Nephron (organoid): ENCODE measurements around the gene SAA1.

ENCODE experiments used
- H3K27ac Mint-ChIP-seq, 3 experiments: 2 replicates each; pipeline ENCODE4 v1.8.0; 2020; ENCODE audit warnings: mixed read lengths in 3 of 3, mild to moderate bottlenecking in 2 of 3, moderate library complexity in 1 of 3
- H3K27me3 Mint-ChIP-seq: 2 replicates; pipeline ENCODE4 v1.8.0; 2021; ENCODE audit warnings: low read depth, mild to moderate bottlenecking, moderate library complexity, mixed read lengths
- H3K36me3 Mint-ChIP-seq: 2 replicates; pipeline ENCODE4 v1.8.0; 2020; ENCODE audit warnings: low read depth, mixed read lengths
- H3K4me1 Mint-ChIP-seq: 2 replicates; pipeline ENCODE4 v1.8.0; 2020; ENCODE audit warnings: mixed read lengths
- H3K4me3 Mint-ChIP-seq, 3 experiments: 2 replicates each; pipeline ENCODE4 v1.8.0; 2020; ENCODE audit warnings: mild to moderate bottlenecking in 3 of 3, mixed read lengths in 3 of 3, moderate library complexity in 2 of 3
- H3K9me3 Mint-ChIP-seq: 2 replicates; pipeline ENCODE4 v1.8.0; 2020; ENCODE audit warnings: mixed read lengths
- TF ChIP-seq, protein P1 (sequence below), 3 experiments: fragments of 200-600 bp; sonication (generic); IDR thresholded peaks; one replicate each; pipeline ENCODE4 v1.5.0; 2021; ENCODE audit warnings: antibody characterized with exemption in 3 of 3; ENCODE audit not compliant: unreplicated experiment in 3 of 3

Gene SAA1

GRCh38 chr11:18229501-18229900 lies 36.6 kb upstream of the SAA1 start:
- no peaks in the 10 kb centered on the region for H3K27me3 Mint-ChIP-seq
- no peaks in the 10 kb centered on the region for H3K4me1 Mint-ChIP-seq
- TF ChIP-seq, protein P1, sequence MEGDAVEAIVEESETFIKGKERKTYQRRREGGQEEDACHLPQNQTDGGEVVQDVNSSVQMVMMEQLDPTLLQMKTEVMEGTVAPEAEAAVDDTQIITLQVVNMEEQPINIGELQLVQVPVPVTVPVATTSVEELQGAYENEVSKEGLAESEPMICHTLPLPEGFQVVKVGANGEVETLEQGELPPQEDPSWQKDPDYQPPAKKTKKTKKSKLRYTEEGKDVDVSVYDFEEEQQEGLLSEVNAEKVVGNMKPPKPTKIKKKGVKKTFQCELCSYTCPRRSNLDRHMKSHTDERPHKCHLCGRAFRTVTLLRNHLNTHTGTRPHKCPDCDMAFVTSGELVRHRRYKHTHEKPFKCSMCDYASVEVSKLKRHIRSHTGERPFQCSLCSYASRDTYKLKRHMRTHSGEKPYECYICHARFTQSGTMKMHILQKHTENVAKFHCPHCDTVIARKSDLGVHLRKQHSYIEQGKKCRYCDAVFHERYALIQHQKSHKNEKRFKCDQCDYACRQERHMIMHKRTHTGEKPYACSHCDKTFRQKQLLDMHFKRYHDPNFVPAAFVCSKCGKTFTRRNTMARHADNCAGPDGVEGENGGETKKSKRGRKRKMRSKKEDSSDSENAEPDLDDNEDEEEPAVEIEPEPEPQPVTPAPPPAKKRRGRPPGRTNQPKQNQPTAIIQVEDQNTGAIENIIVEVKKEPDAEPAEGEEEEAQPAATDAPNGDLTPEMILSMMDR (IDR thresholded peaks at IDR 0.05; ENCODE audit: unreplicated experiment in 3 of 3), result no peak
- H3K9me3 Mint-ChIP-seq, result peaks cover 1% of the 10 kb centered on the region
- no peaks in the 10 kb centered on the region for H3K36me3 Mint-ChIP-seq
- H3K4me3 Mint-ChIP-seq, result no peak overlapping the region
- no peak overlapping the region for H3K27ac Mint-ChIP-seq

DNA sequence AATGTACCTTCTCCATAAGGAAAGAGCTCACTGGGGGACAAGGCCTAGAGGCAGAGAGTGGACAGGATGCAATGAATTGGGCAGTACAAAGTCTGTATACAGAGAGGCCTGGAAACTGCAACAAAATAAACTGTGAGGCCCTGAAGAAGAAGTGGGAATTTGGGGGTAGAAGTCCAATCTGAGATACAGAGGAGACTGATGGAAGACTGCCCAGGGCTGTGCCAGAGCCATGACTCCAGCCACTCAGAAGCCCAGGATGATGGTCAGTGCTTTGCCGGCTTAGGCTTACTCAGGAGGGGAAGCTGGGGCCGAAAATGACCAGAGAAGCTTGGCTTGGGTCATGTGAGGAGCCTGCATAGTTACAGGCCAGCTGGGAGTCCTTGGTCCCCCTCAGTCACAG lies 35.2 kb upstream of the SAA1 start:
- TF ChIP-seq, protein P1 (IDR thresholded peaks at IDR 0.05; ENCODE audit: unreplicated experiment in 3 of 3), result no peak
- no peaks in the 10 kb centered on the region for H3K36me3 Mint-ChIP-seq
- H3K27me3 Mint-ChIP-seq, result peaks cover 4% of the 10 kb centered on the region
- H3K27ac Mint-ChIP-seq, result no peak overlapping the region
- no peaks in the 10 kb centered on the region for H3K4me1 Mint-ChIP-seq
- H3K4me3 Mint-ChIP-seq, result no peak overlapping the region
- no peaks in the 10 kb centered on the region for H3K9me3 Mint-ChIP-seq

DNA sequence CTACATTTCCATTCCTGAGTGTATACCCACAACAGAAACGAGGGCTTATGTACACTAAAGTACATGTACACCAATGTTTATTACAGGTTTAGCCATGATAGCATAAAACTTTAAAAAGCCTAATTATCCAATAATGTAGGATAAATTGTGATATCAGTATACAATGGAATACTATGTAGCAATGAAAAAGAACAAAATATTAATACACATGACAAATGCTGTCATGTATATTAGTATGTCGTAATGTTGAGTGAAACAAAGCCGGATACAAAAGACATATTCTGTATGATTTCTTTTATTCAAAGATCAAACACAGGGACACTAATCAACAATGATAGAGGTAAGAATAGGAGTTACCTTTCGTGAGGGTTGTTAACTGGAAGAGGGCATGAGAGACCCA lies 32.2 kb upstream of the SAA1 start:
- Mint-ChIP-seq H3K4me3 (no peak overlapping the region), H3K27me3 (peaks cover 10% of the 10 kb centered on the region), H3K27ac (no peak overlapping the region), H3K36me3 (no peaks in the 10 kb centered on the region), H3K9me3 (no peaks in the 10 kb centered on the region), H3K4me1 (no peaks in the 10 kb centered on the region)
- TF ChIP-seq, protein P1 (IDR thresholded peaks at IDR 0.05; ENCODE audit: unreplicated experiment in 3 of 3), result no peak

DNA sequence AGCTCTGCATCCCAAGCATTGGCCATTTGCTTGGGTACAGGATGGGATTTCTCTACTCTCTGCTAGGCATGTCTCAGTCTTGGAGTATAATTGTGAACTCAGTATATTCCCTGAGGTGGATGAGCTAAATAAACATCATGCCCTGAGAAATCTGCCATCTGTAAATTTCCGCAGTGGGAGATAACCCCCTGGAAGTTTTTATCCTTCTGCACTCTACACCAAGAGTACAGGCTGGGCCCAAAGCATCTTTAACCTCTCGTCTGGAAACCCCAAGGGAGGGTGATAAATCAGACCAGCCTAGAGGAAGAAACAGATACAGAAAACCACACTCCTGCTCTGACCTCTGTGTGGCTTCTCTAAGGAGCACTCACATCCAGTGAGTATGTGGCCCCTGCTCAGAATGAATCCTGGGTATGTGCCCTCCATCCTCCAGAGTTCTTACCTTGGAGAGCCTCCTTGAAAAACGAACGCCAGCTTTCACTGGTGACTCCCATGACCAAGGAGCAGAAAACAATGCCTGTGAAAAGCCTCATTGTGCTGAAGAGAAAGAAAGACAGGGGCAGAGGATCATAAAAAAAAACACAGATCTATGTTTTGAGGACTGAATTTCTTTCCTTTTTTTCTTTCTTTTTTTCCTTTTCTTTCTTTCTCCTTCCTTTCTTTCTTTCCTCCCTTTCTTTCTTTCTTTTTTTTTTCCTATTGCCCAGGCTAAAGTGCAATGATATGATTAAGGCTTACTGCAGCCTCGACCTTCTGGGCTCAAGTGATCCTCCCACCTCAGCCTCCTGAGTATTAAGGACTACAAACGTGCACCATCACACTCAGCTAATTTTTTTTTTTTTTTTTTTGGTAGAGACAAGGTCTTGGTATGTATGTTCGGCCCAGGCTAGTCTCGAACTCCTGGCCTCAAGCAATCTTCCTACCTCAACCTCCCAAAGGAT lies 30.4 kb upstream of the SAA1 start:
- TF ChIP-seq, protein P1 (IDR thresholded peaks at IDR 0.05; ENCODE audit: unreplicated experiment in 3 of 3), result no peak
- Mint-ChIP-seq H3K9me3 (no peaks in the 10 kb centered on the region), H3K27me3 (peaks cover 10% of the 10 kb centered on the region), H3K27ac (no peak overlapping the region), H3K4me3 (no peak overlapping the region), H3K4me1 (no peaks in the 10 kb centered on the region), H3K36me3 (no peaks in the 10 kb centered on the region)

- Mint-ChIP-seq H3K27me3 (peaks cover 10% of the 10 kb centered on the region), H3K36me3 (no peaks in the 10 kb centered on the region), H3K4me3 (no peak within 1 kb of the TSS), H3K9me3 (no peaks in the 10 kb centered on the region), H3K27ac (no peak within 1 kb of the TSS), H3K4me1 (no peaks in the 10 kb centered on the region)
- TF ChIP-seq, protein P1 (IDR thresholded peaks at IDR 0.05; ENCODE audit: unreplicated experiment in 3 of 3), result no peak
These were observed 29.3 kb upstream of the SAA1 start, which contains the start of gene SAA4 for GRCh38 chr11:18236664-18237356. Gene SAA4 (minus strand): TSS chr11:18236802. CDS start chr11:18235926, 876 bp downstream.
